ENCODE results near the gene GATAD2A.

The GATAD2A gene

GRCh38 chr19:19533841-19534240, 128.4 kb downstream of the GATAD2A start:
- Mint-ChIP-seq H3K9me3 (ENCODE audit: low read depth) (no peaks in the 10 kb centered on the region), H3K27me3 (no peaks in the 10 kb centered on the region), H3K27ac (no peak overlapping the region), H3K36me3 (no peaks in the 10 kb centered on the region), H3K4me3 (no peak overlapping the region), H3K4me1 (ENCODE audit: low read depth) (peaks cover 23% of the 10 kb centered on the region)

- no peak overlapping the region for H3K27ac Mint-ChIP-seq
- H3K4me3 Mint-ChIP-seq = no peak overlapping the region
- H3K36me3 Mint-ChIP-seq = no peaks in the 10 kb centered on the region
- no peaks in the 10 kb centered on the region for H3K27me3 Mint-ChIP-seq
- peaks cover 27% of the 10 kb centered on the region for H3K4me1 Mint-ChIP-seq (ENCODE audit: low read depth)
- no peaks in the 10 kb centered on the region for H3K9me3 Mint-ChIP-seq (ENCODE audit: low read depth)
These were observed 129.2 kb downstream of the GATAD2A start for GRCh38 chr19:19534556-19535265.

- Mint-ChIP-seq H3K27ac (no peak overlapping the region), H3K27me3 (no peaks in the 10 kb centered on the region), H3K4me1 (ENCODE audit: low read depth) (peaks cover 27% of the 10 kb centered on the region), H3K4me3 (no peak overlapping the region), H3K36me3 (no peaks in the 10 kb centered on the region), H3K9me3 (ENCODE audit: low read depth) (no peaks in the 10 kb centered on the region)
These were observed 130.1 kb downstream of the GATAD2A start for GRCh38 chr19:19535311-19536191.

GRCh38 chr19:19537075-19538048, 131.9 kb downstream of the GATAD2A start:
- H3K4me3 Mint-ChIP-seq = peak overlapping the region; percentile 70
- H3K27me3 Mint-ChIP-seq = no peaks in the 10 kb centered on the region
- no peaks in the 10 kb centered on the region for H3K36me3 Mint-ChIP-seq
- H3K9me3 Mint-ChIP-seq (ENCODE audit: low read depth) = no peaks in the 10 kb centered on the region
- peaks cover 34% of the 10 kb centered on the region for H3K4me1 Mint-ChIP-seq (ENCODE audit: low read depth)
- no peak overlapping the region for H3K27ac Mint-ChIP-seq

- H3K4me3 Mint-ChIP-seq = peak within 1 kb of the TSS; percentile 70
- H3K27me3 Mint-ChIP-seq = no peaks in the 10 kb centered on the region
- no peak within 1 kb of the TSS for H3K27ac Mint-ChIP-seq
- peaks cover 32% of the 10 kb centered on the region for H3K4me1 Mint-ChIP-seq (ENCODE audit: low read depth)
- no peaks in the 10 kb centered on the region for H3K36me3 Mint-ChIP-seq
- H3K9me3 Mint-ChIP-seq (ENCODE audit: low read depth) = no peaks in the 10 kb centered on the region
These were observed 132.7 kb downstream of the GATAD2A start, which contains the start of gene CILP2 for GRCh38 chr19:19538061-19538784. CILP2 (plus strand) TSS chr19:19538265; CDS start chr19:19538350, 85 bp downstream.

GRCh38 chr19:19538785-19539166, 133.3 kb downstream of the GATAD2A start:
- H3K4me3 Mint-ChIP-seq = peak overlapping the region; percentile 64
- no peaks in the 10 kb centered on the region for H3K9me3 Mint-ChIP-seq (ENCODE audit: low read depth)
- H3K27me3 Mint-ChIP-seq = no peaks in the 10 kb centered on the region
- no peak overlapping the region for H3K27ac Mint-ChIP-seq
- H3K4me1 Mint-ChIP-seq (ENCODE audit: low read depth) = peaks cover 32% of the 10 kb centered on the region
- H3K36me3 Mint-ChIP-seq = no peaks in the 10 kb centered on the region

GRCh38 chr19:19539698-19540063, 134.2 kb downstream of the GATAD2A start:
- H3K4me3 Mint-ChIP-seq = no peak overlapping the region
- no peaks in the 10 kb centered on the region for H3K27me3 Mint-ChIP-seq
- H3K27ac Mint-ChIP-seq = no peak overlapping the region
- H3K4me1 Mint-ChIP-seq (ENCODE audit: low read depth) = peaks cover 29% of the 10 kb centered on the region
- no peaks in the 10 kb centered on the region for H3K9me3 Mint-ChIP-seq (ENCODE audit: low read depth)
- H3K36me3 Mint-ChIP-seq = no peaks in the 10 kb centered on the region

GRCh38 chr19:19540064-19540714, 134.7 kb downstream of the GATAD2A start:
- peak overlapping the region; percentile 78 for H3K4me3 Mint-ChIP-seq
- H3K4me1 Mint-ChIP-seq (ENCODE audit: low read depth) = peaks cover 29% of the 10 kb centered on the region
- no peaks in the 10 kb centered on the region for H3K36me3 Mint-ChIP-seq
- H3K27ac Mint-ChIP-seq = no peak overlapping the region
- H3K9me3 Mint-ChIP-seq (ENCODE audit: low read depth) = no peaks in the 10 kb centered on the region
- H3K27me3 Mint-ChIP-seq = no peaks in the 10 kb centered on the region

- Mint-ChIP-seq H3K27me3 (no peaks in the 10 kb centered on the region), H3K36me3 (no peaks in the 10 kb centered on the region), H3K27ac (no peak overlapping the region), H3K9me3 (ENCODE audit: low read depth) (no peaks in the 10 kb centered on the region), H3K4me3 (peak overlapping the region; percentile 78), H3K4me1 (ENCODE audit: low read depth) (peaks cover 29% of the 10 kb centered on the region)
These were observed 135.4 kb downstream of the GATAD2A start for GRCh38 chr19:19540715-19541515.

GRCh38 chr19:19541616-19542015, 136.1 kb downstream of the GATAD2A start:
- Mint-ChIP-seq H3K27ac (no peak overlapping the region), H3K4me3 (peak overlapping the region; percentile 44), H3K27me3 (no peaks in the 10 kb centered on the region), H3K36me3 (no peaks in the 10 kb centered on the region), H3K4me1 (ENCODE audit: low read depth) (peaks cover 28% of the 10 kb centered on the region), H3K9me3 (ENCODE audit: low read depth) (no peaks in the 10 kb centered on the region)

GRCh38 chr19:19542507-19542906, 137.0 kb downstream of the GATAD2A start:
- Mint-ChIP-seq H3K27ac (no peak overlapping the region), H3K4me3 (no peak overlapping the region), H3K4me1 (ENCODE audit: low read depth) (peaks cover 26% of the 10 kb centered on the region), H3K9me3 (ENCODE audit: low read depth) (no peaks in the 10 kb centered on the region), H3K36me3 (no peaks in the 10 kb centered on the region), H3K27me3 (no peaks in the 10 kb centered on the region)

- no peaks in the 10 kb centered on the region for H3K9me3 Mint-ChIP-seq (ENCODE audit: low read depth)
- no peaks in the 10 kb centered on the region for H3K27me3 Mint-ChIP-seq
- H3K4me1 Mint-ChIP-seq (ENCODE audit: low read depth) = peaks cover 22% of the 10 kb centered on the region
- H3K4me3 Mint-ChIP-seq = no peak overlapping the region
- no peak overlapping the region for H3K27ac Mint-ChIP-seq
- H3K36me3 Mint-ChIP-seq = no peaks in the 10 kb centered on the region
These were observed 137.6 kb downstream of the GATAD2A start for GRCh38 chr19:19543101-19543500.

GRCh38 chr19:19543640-19544039, 138.2 kb downstream of the GATAD2A start:
- Mint-ChIP-seq H3K4me3 (no peak overlapping the region), H3K9me3 (ENCODE audit: low read depth) (no peaks in the 10 kb centered on the region), H3K27ac (no peak overlapping the region), H3K4me1 (ENCODE audit: low read depth) (peaks cover 20% of the 10 kb centered on the region), H3K36me3 (no peaks in the 10 kb centered on the region), H3K27me3 (no peaks in the 10 kb centered on the region)

Measured in activated naive CD8-positive, alpha-beta T cell (primary cell).